ENCODE results near the gene SLC35F6.
"Not testable (repeated sequence)": the region's sequence is repeated elsewhere in the genome, so short reads cannot be mapped to it uniquely, and the experiment has no call there.

Gene SLC35F6

DNA sequence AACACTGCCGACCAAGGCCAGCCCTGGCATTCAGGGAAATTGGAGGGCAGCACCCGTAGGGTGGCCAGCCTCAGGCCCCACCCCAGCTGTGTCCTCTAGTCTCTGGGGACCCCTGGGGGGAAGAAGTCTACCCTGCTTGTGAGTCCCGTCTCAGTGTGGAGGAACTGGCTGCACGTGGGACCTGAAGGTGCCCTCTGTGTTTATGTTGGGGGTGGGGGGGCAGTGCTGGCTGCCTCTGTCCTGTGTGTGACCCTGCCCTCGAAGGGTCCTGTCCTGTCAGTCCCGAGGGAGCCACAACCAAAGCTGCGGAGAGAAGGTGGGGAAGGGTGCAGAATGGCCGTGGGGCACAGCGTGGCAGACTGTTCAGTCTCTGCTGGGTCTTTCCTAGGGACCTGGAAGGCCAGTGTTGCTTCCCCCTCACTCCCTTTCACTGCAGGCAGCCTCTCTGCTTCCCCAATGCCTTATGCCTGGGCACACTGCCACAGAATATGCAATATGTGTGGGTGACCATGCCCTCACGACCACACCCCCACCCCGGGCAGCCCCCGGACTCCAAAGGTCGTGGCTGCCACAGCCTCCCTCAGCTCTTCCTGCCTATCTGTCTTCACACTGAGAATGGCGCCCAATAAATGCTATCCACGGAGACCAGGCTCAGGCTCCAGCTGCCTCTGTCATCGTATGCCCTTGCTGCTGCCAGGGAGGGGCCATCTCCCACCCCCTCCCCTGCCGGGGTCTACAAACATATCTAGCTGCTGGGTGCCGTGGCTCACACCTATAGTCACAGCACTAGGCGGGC lies 33.3 kb upstream of the SLC35F6 start:
- DNase-seq (ENCODE audit: low spot score): no peak

DNA sequence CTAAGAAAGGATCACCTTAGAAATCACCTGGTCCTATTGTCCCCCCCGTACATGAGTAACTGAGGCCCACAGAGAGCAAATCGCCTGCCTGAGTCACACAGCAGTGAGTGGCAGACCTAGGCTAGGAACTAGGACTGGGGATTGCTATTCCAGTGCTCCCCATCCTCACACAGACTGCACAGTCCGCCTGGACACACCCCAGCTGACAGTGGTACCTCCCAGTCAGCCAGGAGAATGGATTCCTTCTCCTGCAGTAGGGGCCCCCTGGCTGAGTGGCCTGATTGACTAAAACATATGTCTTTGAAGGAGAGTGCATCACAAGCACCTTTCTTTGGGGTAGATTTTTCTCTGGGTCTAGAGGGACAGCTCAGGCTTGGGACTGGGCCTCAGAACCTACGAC lies 32.4 kb upstream of the SLC35F6 start:
- no peak for DNase-seq (ENCODE audit: low spot score)

DNA sequence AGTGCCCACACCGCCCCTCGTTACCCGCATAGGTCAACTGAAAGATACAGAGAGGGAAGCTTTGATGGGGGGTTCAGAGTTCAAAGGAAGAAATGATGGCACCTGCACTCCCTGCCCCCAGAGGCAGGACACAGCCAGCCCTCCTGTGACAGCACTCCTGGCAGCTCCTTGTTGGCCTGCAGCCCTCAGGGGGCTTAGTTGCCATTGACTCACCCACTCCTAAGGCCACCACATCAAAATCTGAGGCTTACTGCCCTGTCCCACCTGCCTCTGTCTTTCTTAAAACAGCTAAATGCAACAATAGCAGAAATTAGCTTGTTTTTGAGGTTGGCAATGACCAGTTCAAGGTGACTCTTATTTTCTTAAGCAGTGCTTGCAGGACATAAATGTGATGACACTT lies 31.6 kb upstream of the SLC35F6 start:
- DNase-seq (ENCODE audit: low spot score): no peak

DNA sequence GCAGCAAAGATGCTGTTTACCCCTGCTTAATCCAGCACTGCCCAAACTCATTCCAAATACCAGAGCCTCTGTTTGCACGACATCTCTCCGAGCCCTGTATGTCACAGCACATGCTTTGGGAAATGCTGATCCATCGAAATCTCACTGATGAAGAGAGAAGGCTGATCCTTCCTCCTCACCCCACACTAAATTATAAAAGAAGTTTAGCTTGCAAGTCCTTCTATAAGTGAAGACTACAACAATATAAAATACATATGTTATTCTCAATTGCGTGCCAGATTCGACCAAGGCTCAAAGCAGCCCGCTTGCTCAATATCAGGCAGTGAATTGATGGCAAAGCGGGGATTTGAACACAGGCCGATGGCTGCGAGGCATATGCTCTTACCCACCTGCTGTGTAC lies 30.7 kb upstream of the SLC35F6 start:
- no peak for DNase-seq (ENCODE audit: low spot score)

DNA sequence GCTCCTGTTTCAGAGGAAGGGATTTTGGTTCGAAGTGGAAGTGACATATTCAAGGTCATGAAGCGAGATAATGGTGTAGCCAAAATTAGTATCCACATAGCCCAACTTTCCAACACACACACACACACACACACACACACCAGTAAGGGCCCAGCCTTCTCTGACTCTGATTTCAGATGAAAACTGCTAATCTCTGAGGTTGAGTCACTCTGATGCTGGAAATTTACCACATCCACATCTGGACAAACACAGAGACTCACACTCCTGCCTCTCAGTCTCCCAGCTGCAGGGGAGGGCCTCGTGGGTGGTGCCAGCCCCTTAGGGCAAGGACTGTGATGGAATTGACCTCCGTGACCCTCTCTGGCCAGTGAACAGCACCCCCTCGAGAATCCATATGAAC lies 29.0 kb upstream of the SLC35F6 start:
- DNase-seq (ENCODE audit: low spot score): no peak

DNA sequence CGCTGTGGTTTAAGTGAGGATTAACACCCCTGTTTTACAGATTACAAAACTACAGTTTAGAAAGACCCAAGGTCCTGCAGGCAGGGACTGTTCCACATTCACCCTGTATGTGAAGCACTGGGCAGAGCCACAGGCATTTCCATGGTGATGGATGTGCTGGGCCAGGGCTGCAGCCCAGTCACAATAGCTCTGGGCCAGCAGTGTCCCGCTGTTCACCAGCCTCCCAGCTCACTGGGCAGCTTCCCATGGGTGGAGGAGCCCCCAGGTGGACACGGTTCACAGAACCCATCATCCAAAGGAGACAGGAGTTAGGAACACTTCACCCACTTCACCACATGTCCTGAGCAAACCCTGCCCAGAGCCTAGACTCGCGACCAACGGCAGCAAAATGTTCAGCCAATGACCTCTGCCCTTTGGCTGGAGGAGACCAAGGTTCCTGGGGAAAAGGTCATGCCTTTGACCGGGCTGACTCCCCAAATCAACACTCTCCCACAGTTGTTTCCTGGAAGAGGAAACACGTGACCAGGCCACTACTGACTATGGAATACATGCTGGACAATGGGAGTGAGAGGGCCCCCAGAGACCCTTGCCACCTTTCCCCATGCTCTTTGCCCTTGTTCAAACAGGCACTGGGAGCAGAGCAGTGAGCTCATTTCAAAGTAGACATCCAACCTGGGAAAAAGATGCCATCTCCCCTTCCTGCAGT lies 28.0 kb upstream of the SLC35F6 start:
- no peak for DNase-seq (ENCODE audit: low spot score)

DNA sequence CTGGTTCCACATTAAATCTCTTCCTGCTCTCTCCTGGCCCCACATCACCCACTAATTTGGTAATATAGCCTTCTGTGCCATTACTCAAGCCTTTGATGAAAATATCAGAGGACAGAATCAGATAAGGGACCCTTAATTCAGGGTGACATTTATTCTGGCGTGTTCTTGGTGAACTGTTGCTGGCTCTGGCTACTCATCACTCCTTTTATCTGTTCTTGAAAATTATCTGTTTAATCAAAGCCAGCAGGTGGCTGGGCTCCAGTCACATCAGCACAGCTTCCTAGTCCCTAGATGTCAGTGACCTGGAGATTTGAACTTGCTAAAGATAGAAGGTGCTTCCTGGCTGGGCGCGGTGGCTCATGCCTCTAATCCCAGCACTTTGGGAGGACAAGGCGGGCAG lies 26.9 kb upstream of the SLC35F6 start:
- no peak for DNase-seq (ENCODE audit: low spot score)

DNA sequence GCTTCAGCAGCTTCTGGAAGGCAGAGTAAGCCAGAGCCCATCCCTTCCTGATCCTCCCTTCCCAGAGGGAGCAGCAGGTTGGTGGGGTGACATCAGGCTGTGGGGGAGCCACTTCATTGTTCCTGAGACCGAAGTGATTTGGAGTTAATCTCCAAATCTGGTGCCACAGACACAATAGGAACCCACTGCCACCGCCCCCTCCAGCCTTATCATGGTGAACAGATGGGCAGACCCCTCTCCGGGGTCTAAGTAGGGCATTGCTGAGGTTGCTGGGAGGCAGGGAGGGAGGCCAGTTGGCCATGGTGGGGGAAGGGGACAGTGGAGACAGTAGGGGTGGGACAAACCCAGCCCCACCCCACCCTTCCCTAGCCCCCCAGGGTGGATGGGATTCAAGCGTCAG lies 25.6 kb upstream of the SLC35F6 start:
- DNase-seq (ENCODE audit: low spot score): no peak

DNA sequence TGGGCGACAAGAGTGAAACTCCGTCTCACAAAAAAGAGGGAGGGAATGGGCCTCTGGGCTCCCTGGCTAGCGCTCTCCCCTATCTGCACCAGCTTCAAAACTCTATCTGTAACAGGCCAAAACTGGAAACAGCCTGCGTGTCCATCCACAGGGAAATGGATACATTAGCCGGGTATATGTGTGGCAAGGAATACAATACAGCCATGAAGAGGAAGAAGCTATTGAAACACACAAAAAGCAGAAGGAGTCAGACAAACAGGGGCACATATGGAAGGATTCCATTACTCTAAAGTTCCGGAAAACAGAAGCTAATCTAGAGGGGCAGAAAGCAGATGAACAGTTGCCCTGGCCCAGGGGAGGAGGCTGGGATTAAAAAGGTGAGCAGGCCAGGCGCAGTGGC lies 24.6 kb upstream of the SLC35F6 start:
- DNase-seq (ENCODE audit: low spot score): no peak

DNA sequence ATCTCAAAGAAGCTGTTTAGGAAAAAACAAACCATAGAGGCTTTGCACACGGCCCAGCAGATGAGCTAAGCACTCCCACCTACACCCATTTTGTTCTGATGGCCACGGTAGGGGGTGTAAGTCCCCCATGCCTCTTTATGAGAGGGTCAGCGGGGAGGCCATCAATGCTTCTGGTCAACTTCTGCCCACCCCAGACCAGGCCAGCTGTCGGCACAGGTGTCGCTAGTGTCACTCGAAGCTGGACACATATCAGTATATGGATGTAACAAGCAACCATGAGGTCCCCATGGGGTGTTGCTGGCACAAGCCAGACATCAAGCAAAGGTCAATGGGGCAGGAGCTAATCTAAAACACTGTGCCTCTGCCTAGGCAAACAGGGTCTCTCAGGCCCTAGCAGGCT lies 23.7 kb upstream of the SLC35F6 start:
- no peak for DNase-seq (ENCODE audit: low spot score)

DNA sequence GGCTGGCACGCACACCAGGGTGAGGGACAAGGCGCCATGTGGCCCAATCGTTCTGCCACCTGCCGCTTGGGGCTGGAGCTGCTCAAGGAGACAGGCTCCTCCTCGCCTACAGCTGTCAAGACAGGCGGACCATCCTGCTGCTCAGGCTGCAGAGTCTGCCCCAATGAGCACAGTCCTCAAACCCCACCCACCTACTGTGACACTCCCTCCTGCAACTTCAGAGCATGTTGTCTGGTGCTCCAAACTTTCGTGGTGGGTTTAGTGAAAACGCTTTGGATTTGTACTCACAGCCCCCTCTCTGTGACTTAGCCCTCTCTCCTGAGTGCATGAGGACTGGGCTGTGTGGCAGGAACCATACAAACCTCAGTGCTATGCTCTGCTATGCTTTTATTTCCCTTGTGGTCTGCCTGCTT lies 23.2 kb upstream of the SLC35F6 start:
- no peak for DNase-seq (ENCODE audit: low spot score)

DNA sequence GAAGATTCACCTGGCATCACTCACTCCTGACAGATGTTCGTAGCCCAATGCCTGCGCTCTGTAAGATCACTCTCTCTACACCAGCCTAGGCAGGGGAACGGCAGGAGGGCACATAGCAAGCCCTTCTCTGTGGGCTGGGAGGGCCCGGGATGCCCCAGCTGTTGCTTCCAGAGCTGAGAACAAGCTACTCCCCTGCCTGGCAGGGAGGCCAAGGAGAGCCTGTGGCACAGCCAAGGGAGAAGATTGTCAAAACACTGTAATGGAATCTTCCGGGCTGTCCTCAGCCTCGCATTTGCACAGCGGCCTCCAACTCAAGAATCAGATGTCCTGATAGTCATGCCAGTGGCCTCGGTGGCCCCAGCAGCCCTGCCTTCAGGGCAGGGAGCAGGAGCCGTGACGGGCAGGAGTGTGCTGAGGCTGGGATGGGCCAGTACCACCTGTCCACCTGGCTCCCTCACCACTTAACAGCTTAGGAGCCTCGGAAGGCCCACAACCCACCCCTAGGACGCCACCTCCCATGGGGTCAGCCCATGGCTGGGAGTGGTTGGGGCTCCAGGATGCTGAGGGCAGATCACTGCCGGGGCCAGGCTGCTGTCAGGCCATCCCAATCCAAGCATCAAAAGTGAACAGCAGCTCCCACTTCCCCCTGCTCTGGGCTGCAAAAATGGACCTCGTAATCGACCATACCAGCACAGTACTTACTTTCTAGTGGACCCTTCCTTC lies 21.9 kb upstream of the SLC35F6 start:
- no peak for DNase-seq (ENCODE audit: low spot score)

DNA sequence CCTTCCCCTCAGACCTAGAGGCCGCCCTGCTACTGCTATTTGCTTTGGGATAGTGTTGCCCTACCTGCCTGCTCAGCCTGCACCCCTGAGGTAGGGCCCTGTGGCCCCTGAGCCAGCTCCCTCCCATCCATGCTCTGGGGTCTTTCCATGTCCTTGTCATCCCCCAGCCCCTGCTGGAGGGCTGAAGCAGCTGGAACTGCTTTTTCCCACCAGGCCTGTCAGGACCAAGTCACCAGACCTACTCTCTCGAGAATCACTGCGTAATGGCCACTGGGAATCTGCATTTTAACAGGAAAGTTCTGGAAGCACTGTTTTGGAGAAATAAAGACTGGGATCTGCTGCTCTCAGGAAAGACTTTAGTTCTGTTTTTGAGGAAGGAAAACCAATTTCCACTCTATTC lies 20.2 kb upstream of the SLC35F6 start:
- no peak for DNase-seq (ENCODE audit: low spot score)

DNA sequence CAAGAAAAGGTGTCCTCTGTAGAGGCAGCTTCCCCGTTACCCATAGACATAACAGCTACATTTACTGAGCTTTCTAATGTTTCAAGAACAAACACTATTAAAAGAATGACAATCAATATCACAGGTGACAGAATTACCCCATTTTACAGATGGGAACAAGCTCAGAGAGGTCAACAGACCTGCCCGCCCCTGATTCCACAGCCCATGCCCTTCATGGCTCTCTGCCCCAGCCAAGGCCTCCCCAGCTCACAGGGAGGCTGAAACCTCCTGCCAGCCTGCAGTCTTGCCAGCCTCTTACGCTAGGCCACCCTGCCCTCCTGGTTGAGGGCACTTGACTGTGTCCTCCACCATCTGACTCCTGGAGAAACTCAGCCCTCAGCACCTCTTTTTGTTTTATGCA lies 19.1 kb upstream of the SLC35F6 start:
- DNase-seq (ENCODE audit: low spot score): no peak

DNA sequence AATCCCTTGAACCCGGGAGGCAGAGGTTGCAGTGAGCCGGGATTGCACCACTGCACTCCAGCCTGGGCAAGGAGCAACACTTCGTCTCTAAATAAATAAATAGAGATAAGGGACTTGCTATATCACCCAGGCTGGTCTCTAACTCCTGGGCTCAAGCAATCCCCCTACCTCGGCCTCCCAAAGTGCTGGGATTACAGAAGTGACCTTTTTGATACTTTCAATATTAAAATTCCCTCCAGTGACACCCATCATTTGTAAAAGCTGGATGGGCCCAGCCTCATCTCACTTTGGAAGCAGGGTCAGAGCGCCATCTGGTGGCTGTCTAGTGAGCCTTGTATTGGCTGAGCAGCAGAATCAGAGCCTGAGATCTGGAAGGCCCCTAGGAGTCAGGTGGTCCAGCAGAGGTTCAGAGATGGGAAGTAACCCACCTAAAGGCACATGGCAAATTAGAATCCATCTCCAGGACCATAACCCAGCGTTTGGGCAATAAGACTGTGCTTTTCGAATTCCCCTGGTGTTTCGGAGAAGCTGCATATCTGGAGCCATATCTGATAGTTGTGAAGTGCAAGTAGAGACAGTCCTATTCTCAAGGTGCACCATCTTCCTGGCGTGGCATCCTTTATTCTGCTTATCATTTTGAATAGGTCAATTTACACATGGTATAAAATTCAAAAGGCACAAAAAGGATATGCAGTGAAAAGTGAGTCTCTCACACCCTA lies 18.3 kb upstream of the SLC35F6 start:
- peak; percentile 88 for DNase-seq (ENCODE audit: low spot score)

DNA sequence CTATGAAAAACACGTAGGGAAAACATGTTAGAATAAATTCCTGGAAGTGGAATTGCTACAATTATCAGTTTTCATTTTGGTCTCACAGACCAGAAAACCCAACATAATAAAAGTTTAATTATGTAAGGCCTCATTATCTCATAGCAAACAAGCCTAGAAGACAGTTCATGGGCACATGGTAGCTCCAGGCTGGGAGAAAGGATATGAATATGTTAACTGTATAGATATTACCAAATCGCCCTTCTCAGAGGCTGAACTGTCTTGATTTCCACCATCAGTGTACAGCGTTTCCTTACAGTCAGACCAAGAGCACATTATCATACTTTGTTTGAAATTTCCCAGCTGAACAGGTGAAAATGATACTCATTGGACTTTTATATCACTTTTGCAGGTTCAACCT lies 17.1 kb upstream of the SLC35F6 start:
- DNase-seq (ENCODE audit: low spot score): no peak

DNA sequence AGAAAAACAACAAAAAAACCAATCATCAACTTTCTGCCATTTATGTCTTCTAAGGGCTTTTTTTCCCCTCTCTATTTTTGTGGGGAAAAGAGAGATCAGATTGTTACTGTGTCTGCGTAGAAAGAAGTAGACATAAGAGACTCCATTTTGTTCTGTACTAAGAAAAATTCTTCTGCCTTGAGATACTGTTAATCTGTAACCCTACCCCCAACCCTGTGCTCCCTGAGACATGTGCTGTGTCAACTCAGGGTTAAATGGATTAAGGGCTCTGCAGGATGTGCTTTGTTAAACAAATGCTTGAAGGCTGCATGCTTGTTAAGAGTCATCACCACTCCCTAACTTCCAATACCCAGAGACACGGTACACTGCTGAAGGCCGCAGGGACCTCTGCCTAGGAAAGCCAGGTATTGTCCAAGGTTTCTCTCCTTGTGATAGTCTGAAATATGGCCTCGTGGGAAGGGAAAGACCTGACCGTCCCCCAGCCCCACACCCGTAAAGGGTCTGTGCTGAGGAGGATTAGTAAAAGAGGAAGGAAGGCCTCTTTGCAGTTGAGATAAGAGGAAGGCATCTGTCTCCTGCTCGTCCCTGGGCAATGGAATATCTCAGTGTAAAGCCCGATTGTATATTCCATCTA lies 14.2 kb upstream of the SLC35F6 start:
- DNase-seq (ENCODE audit: low spot score): not testable (repeated sequence)

DNA sequence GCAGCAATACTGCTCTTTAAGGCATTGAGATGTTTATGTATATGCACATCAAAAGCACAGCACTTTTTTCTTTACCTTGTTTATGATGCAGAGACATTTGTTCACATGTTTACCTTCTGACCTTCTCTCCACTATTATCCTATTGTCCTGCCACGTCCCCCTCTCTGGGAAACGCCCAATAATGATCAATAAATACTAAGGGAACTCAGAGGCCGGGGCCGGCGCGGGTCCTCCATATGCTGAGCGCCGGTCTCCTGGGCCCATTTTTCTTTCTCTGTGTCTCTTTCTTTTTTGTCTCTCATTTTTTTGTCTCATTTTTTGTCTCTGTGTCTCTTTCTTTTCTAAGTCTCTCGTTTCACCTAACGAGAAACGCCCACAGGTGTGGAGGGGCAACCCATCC lies 13.6 kb upstream of the SLC35F6 start:
- not testable (repeated sequence) for DNase-seq (ENCODE audit: low spot score)

DNA sequence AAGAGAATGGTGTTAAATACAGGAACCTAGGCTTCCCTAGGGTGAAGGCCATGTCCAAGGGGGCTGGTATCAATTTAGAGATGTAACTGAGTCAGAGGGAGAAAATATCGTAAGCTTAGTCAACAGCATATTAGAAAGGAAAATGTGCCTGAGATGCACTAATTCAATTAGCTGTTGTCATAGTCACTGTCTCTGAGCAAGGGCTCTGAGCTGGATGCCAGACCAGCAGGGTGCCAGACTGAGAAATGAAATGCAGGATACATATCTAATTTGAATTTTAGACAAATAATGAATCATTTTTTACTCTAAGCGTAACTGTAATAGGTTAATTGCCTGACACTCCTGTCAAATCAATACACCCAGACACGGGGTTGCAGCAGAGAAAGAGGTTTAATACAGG lies 11.4 kb upstream of the SLC35F6 start:
- DNase-seq (ENCODE audit: low spot score): no peak

DNA sequence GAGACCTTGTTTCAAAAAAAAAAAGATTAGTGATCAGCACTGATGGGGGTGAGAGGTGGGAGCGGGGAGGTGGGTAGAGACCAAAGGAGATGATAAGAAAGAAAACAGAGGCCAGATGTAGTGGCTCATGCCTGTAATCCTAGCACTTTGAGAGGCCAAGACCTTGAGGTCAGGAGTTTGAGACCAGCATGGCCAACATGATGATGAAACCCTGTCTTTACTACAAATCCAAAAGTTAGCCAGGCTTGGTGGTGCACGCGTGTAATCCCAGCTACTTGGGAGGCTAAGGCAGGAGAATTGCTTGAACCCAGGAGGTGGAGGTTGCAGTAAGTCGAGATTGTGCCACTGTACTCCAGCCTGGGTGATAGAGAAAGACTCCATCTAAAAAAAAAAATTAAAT lies 9.5 kb upstream of the SLC35F6 start:
- no peak for DNase-seq (ENCODE audit: low spot score)

DNA sequence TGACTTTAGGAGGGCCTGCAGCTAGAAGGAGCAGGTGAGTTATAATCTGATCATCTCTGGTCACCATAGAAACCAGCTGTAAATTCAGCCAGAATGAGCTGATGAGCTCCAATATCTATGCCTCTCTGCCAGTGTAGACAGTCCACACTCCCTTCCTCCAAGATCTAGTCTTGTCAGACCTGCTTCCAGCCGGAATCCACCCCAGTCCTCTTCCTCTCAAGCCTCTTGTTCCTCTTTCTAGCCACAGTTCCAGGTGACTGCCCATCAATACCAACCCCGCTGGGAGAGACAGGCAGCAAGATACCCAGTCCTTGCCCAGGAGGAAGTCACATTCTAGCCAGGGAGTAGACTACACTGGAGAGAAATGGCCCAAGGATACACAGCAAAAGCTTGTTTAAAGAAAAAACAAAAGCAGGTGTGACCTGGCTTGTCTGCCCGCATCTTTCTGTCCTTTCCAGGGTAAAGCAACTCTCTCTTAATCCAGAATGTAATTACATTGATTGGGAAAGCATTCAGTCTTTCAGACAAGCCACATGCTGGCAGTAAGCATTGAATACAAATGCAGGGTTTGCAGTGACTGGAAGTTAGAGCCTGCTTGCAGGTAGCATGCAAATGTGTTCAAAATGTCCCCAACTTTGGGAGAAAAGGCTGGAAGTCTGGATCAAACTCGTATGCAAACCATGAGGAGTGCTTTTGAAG lies 9.0 kb upstream of the SLC35F6 start:
- no peak for DNase-seq (ENCODE audit: low spot score)

Measured in cerebellar cortex (tissue), 1 donor.